ENCODE data around the gene CHST1.

Gene CHST1

GRCh38 chr11:45659818-45660160, 5.6 kb downstream of the CHST1 start:
- no peak for DNase-seq (ENCODE audit: low spot score)

DNA sequence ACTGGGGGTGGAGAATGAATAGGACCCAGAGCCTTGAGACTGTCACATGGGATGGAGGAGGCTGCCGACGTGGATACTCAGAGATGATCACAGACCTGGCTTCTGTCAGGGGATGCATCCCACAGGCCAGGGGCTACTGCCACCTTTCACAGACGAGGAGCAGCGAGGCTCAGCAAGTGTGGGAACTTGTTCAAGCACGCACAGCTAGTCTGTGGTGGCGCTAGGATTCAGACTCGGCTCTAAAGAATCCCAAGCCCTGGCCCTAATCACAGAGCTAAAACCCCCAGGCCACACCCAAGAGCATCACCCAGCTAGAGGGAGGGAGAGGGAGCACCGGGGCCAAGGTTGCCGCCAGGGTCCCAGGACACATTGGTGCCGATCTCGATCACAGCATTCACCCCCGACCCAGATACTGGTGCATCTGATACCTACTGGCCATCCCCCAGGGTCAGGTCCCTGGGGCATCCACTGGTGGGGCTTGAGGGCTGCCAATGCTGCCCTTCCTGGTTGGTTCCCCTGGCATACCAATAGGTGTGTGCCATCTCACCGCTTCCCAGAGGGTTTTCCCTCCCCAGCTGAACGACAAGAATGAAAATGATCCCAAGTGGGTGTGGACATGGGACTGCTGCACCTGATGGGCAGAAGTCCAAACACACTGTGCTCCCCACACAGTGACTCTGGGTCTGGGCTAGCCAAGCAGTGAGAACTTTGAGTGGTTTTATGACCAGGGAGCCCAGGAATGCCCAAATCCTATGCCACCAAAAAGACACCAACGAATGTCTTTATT, 6.2 kb downstream of the CHST1 start:
- DNase-seq (ENCODE audit: low spot score): no peak

DNA sequence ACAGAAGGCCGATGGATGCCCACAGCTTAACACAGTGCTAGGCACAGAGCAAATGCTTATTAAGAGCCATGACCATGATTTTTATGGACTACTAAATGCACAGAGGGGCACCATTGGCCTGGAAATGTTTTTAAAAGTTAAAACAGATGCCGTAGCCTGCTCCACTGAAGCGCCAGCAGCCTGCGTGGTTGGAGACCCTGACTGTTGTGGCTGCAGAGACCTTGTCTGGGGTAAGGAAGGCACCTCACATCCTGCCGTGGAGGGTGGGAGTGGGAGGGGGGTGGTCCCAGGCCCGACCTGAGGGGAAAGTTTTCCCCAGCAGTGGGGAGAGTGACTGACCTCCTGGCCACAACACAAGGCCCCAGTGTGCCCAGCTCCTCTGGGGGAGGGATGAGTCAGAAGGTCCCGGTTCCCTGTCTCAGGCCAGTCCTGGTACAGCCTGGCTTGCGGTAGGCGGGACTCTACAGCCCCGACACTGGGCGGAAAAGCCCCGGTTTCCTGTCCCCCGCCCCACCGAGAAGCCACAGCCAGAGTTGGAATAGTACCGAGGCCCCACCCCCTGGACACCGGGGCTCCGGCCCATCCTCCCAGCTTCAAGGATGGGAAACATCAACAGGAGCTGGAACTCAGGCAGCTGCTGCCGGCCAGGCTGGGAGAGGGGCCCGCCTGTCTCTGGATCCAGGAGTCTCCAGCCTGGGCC, 7.0 kb downstream of the CHST1 start:
- DNase-seq (ENCODE audit: low spot score): no peak

DNA sequence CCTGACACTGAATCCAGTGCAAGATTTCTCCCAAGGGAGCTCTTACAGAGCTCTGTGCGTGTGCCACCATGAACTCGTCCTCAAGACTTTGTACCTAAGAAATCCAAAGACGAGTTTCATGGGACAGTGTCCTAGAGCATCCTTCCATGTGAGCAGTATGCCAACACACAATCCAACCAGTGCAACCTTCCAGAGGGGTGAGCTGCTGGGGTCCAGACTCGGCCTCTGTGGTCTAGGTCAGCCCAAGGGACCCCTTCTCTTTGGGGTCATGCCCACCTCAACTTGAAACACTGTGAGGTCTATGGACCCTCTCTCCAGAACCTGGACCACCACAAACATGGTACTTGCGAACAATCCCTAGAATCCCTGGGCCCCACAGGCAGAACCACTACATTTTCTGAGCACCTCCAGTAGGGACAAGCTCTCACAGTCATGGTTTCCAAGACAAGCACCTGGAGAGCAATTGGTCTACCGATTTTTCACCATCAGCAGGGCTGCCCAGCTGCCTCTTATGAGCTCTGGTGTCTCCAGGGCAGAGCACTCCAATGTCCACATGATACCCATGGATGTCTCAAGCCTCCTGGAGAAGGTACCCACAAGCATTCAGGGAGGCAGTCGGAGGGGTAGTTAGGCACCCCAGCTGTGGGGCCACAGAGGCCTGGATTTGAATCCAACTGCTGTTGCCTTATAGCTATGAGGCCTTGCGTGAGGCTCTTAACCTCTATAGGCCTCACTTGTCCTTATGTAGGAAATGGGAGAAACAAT, 7.7 kb downstream of the CHST1 start:
- DNase-seq (ENCODE audit: low spot score): no peak

GRCh38 chr11:45655831-45656230, 9.6 kb downstream of the CHST1 start:
- DNase-seq (ENCODE audit: low spot score): no peak

DNA sequence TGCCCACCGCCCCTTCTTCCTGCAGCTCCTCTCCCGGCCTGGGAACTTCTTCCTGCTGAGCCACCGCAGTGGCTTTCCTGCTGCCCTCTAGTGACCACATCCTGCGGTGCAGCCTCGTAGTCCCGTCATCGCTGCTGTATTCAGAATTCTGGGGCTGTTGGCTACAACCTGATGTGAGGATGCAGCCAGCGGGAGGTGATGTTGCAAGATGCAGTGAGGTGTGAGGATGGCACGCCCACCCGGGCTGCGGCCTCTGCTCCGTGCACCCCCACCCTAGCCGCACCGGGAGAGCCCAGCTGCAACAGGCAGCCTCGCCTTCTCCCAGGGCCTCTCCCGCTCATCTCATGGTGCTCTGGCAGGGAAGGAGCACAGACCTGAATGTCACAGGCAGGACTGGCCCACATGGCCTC, 10.1 kb downstream of the CHST1 start:
- peak; percentile 61 for DNase-seq (ENCODE audit: low spot score)

DNA sequence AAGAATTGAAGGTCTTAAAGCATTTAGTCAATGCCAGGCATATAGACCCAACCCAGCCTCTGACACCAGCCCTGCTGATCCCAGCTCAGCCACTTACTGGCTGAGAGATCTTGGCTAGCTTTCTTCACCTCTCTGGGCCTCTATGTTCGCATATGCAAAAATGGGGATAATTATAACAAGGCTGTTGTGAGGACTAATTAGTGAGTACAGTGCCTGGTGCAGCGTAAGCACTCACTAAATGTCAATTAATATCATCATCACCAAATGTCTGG, 10.5 kb downstream of the CHST1 start:
- no peak for DNase-seq (ENCODE audit: low spot score)

DNA sequence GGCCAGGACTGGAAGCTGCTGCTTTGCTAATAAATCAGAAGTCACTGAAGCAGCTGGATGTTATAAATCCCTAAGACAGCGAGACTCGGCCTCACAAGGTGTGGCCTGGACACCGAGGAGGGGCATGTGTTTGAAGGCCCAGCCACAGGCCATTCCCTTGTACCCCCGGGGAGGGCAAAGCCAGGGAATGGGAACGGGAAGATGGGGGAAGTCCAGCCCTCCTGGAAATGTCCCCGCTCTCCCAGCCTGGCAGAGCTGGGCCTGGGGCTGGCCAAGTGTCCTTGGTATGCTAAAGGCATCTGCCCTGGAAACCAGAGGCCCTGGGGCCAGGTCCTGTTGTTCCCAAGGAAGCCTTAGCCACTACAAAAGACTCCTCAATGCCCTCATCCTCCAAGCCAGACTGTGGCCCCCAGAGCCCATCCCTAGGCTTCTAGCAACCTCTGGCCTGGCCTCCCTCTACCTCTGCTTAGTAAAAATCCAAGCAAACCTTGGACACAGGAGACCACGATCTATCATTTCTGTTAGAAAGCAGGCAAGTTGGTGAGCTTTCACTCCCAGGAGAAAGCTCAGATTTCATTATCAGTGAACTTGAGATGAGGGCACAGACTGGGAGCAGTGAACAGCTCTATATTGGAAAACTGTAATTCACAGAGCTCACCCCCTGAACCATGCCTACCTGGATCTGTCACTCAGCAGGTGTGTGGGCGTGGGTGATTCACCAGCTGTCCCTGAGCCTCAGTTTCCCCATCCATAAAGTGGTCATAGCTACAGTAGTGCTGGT, 11.0 kb downstream of the CHST1 start:
- DNase-seq (ENCODE audit: low spot score): no peak

DNA sequence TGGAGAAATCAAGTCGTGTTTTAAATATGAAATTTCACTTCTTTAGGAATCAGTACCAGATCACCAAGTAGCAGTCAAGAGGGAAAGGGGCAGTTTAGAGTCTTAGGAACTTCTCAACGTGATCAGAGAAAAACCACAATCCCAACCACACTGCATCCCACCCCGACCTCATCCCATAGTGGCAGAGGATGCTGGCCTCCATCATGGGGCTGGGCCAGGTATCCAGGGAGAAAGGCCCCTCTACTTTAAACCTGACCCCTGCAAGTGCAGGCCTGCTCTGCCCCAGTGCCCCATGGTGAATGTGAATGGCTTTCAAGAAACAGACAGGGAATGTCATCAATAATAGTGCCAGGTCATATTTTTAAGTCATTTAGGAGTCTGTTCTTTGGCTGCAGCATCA, 12.1 kb downstream of the CHST1 start:
- DNase-seq (ENCODE audit: low spot score): no peak

GRCh38 chr11:45652781-45653180, 12.6 kb downstream of the CHST1 start:
- DNase-seq (ENCODE audit: low spot score): no peak

DNA sequence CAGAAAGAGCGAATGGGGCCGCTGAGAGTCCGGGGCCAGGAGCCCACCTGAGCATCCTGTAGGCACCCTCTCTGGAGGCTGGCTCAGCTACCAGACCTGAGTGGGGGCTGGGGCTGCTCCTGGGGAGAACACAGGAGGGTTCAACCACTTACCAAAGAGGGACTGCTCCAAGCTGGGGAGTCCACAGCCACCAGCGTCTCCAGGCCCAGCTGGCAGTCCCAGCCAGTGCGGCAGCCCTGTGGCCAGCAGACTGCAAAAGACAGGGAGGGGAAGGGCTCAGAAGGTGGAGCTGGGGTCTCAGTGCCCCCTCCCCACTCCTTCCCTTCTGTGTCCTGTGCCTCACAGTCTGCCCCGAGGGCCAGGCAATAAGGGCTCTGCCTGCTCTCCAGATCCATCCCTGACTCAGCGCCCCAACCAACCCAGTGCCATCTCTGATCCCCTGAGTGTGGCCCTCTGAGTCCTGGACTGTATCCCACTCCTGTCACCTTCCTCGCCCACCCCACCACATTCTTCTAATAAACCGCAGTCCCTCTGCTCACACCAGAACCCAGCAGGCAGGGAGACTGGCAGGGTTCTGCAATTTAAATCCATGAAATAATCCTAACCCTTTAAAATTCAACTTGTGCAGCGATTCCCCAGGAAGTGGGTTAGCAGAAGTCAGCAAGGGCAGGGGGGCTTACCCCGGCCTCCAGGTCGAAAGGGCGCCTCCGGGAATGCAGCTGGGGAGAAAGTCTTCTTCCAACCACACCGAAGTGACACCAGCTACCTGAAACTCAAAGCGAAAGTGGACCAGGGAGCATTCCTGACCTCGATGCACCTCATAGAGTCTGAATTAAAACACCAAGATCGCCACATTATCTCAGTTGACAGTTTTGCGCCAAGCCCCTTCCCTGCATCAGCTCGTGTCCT, 13.3 kb downstream of the CHST1 start:
- no peak for DNase-seq (ENCODE audit: low spot score)

- DNase-seq (ENCODE audit: low spot score): no peak
Observed at GRCh38 chr11:45651156-45651555, 14.3 kb downstream of the CHST1 start.

DNA sequence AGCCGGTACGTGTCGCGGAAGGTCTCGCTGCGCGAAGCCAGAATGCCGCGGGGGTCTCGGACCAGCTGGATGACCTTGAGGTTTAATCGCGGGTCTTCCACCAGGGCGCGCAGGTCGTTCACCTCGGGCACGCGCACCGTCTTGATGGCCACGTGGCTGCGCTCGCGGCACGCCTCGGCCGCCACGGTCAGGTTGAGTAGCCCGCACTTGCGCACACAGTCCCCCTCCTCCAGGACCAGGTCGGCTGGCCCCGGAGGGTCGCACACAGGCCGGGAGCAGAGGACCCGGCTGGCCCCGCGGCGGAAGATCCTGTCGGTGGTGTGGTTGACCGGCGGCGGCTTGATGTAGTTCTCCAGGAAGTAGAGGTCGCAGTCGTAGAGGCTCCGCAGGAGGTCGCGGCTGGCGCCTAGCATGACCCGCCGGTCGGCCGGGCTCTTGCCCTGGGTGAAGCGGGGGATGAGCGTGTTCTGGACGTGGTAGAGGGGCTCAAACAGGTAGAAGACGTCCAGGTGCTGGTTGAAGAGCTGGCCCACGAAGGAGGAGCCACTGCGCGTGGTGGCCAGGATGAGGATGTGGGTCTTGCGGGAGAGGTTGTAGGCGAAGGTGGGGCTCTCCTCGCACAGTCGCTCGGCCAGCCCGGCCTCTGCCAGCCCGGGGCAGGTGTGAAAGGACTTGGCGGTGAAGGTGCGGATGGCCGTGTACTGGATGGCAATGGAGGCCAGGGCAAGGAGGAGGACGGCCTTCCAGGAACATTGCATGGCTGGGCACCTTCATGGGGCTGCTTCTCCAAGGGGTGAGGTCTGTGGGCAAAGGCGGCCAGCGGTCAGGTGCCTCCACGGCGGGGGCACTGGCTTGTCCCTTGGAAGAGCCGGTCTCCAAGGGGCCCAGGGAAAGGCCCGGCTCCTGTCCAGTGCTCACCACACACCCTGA, 15.0 kb downstream of the CHST1 start:
- DNase-seq (ENCODE audit: low spot score): no peak

GRCh38 chr11:45649544-45650165, 15.8 kb downstream of the CHST1 start:
- DNase-seq (ENCODE audit: low spot score): no peak

DNA sequence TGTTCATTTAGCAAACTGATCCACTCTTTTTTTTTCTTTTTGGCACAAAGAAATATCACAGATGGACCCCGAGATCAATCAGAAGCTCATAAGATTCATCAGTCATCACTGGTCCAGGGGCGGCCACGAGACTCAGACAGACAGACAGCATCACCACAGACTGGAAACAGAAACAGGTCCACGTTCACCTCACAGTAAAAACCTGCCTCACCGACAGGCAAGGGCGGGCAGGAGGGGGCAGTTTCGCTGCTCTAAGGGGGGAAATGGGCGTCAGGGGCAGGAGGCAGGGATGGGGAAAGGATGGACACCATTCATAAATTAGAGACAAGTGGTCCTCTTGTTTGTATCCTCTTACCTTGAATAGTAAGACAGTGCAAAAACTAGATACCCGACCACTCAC, 16.5 kb downstream of the CHST1 start:
- DNase-seq (ENCODE audit: low spot score): no peak

- no peak for DNase-seq (ENCODE audit: low spot score)
Observed at GRCh38 chr11:45647786-45648185, 17.6 kb downstream of the CHST1 start.

- no peak for DNase-seq (ENCODE audit: low spot score)
Observed at GRCh38 chr11:45647329-45647728, 18.1 kb downstream of the CHST1 start.

- DNase-seq (ENCODE audit: low spot score): no peak
Observed at GRCh38 chr11:45646275-45646927, 19.0 kb downstream of the CHST1 start.
